Neural progenitor cell (in vitro differentiated cells): ENCODE measurements around the gene ABHD4.
A peak's percentile ranks its signal among the peaks of the same experiment; 100 is the strongest.

Experiments
- CTCF ChIP-seq: fragments of 200-600 bp; sonication (generic); IDR thresholded peaks from 2 replicates; pipeline ENCODE4 v1.5.1; 2017; ENCODE audit warnings: antibody characterized with exemption, mild to moderate bottlenecking
- EZH2 ChIP-seq: fragments of 200-600 bp; sonication (generic); IDR thresholded peaks from 2 replicates; pipeline ENCODE4 v1.6.1; 2017; ENCODE audit warnings: antibody characterized with exemption, mild to moderate bottlenecking, moderate library complexity
- EZH2phosphoT487 ChIP-seq: fragments of 200-600 bp; sonication (generic); IDR thresholded peaks from 2 replicates; pipeline ENCODE4 v1.6.1; 2017; ENCODE audit warnings: antibody characterized with exemption

GRCh38 chr14:22598896-22599244 is 770 bp downstream of the ABHD4 start:
- no peak for TF ChIP-seq EZH2
- peak; percentile 34 for TF ChIP-seq CTCF
- TF ChIP-seq EZH2phosphoT487 = no peak
